CD4-positive, alpha-beta T cell (primary cell): ENCODE results near the gene EDNRA. TPM values are rescaled to one million over a fixed set of nuclear protein-coding genes. Genes with fewer than 3 reads are reported as not detected.

Experiments
- ATAC-seq: fragments of 200-7000 bp; cut with Tn5 transposase; one replicate; pipeline ENCODE4 v1.10.0; 2022; ENCODE audit warnings: mild to moderate bottlenecking; ENCODE audit not compliant: poor library complexity
- CTCF ChIA-PET: fragments of 350-600 bp; sonication (Branson Sonifier 250); formaldehyde crosslinking; loops from one replicate; lab custom pipeline; 2021; ENCODE audit warnings: antibody characterized with exemption, inconsistent platforms; lab: Charles Lee
- POLR2A ChIA-PET: fragments of 350-600 bp; sonication (Branson Sonifier 250); formaldehyde crosslinking; loops from one replicate; lab custom pipeline; 2021; ENCODE audit warnings: antibody characterized with exemption, inconsistent platforms; lab: Charles Lee
- DNase-seq, 14 experiments: peaks; one replicate each; pipeline ENCODE4 v3.0.0-alpha.2; 2013 to 2020; ENCODE audit warnings: mixed read lengths in 2 of 14
- H3K27ac ChIP-seq, 2 donors: one replicate each; pipeline versions ENCODE4 v1.5.1 to v1.7.0; 2013; ENCODE audit warnings: low read length in 2 of 2, low read depth in 1 of 2, mild to moderate bottlenecking in 1 of 2
- H3K27me3 ChIP-seq, 2 experiments: 1 replicate in 1 of 2; 2 replicates in 1 of 2; pipeline versions ENCODE4 v1.6.1 to v1.7.0; 2013; ENCODE audit warnings: low read length in 2 of 2, control low read depth in 1 of 2, mild to moderate bottlenecking in 1 of 2, moderate library complexity in 1 of 2; ENCODE audit not compliant: insufficient read depth in 2 of 2, control insufficient read depth in 1 of 2
- H3K36me3 ChIP-seq: one replicate; pipeline ENCODE4 v1.6.1; 2013; ENCODE audit warnings: low read length, control low read depth; ENCODE audit not compliant: insufficient read depth
- H3K4me1 ChIP-seq: one replicate; pipeline ENCODE4 v1.6.1; 2013; ENCODE audit warnings: low read length, control low read depth; ENCODE audit not compliant: insufficient read depth
- H3K4me3 ChIP-seq: one replicate; pipeline ENCODE4 v1.5.1; 2013; ENCODE audit warnings: mild to moderate bottlenecking, low read length, moderate library complexity
- H3K9me3 ChIP-seq, 2 experiments: 1 replicate in 1 of 2; 2 replicates in 1 of 2; pipeline versions ENCODE4 v1.6.1 to v1.7.0; 2013; ENCODE audit warnings: low read length in 2 of 2, mild to moderate bottlenecking in 2 of 2, control low read depth in 1 of 2, moderate library complexity in 1 of 2; ENCODE audit not compliant: control insufficient read depth in 1 of 2, insufficient read depth in 1 of 2
- H3K27ac Mint-ChIP-seq: one replicate; pipeline ENCODE4 v1.8.0; 2020; ENCODE audit warnings: mixed read lengths
- H3K27me3 Mint-ChIP-seq: one replicate; pipeline ENCODE4 v1.8.0; 2021; ENCODE audit warnings: mixed read lengths
- H3K36me3 Mint-ChIP-seq: one replicate; pipeline ENCODE4 v1.8.0; 2021; ENCODE audit warnings: low read depth, mixed read lengths
- H3K4me1 Mint-ChIP-seq: one replicate; pipeline ENCODE4 v1.8.0; 2021; ENCODE audit warnings: low read depth, mixed read lengths
- H3K4me3 Mint-ChIP-seq: one replicate; pipeline ENCODE4 v1.8.0; 2020; ENCODE audit warnings: mild to moderate bottlenecking, mixed read lengths
- H3K9me3 Mint-ChIP-seq: one replicate; pipeline ENCODE4 v1.8.0; 2020; ENCODE audit warnings: mixed read lengths
- intact Hi-C, 2 experiments: fragments of 100-400 bp; cut with DNase I in 1 of 2; cut with micrococcal nuclease in 1 of 2; formaldehyde crosslinking; loops; one replicate each; pipeline versions ENCODE4 v1.15.1 to v1.9.0; 2023 to 2025; cut with DNase I, micrococcal nuclease
- total RNA-seq, 174 experiments: library from RNA in 2 of 174; stranded (reverse) in 2 of 174; gene quantifications; one replicate each; pipeline ENCODE4 v1.2.3 and lab custom pipeline; 2021 to 2026
- TF ChIP-seq, protein P1 (sequence below): fragments of 200-600 bp; IDR thresholded peaks from one replicate; pipeline ENCODE4 v1.8.0; 2022; ENCODE audit warnings: antibody characterized with exemption, mild to moderate bottlenecking

Gene EDNRA
- total RNA-seq, 2 experiments from 2014 or later: not detected

DNA sequence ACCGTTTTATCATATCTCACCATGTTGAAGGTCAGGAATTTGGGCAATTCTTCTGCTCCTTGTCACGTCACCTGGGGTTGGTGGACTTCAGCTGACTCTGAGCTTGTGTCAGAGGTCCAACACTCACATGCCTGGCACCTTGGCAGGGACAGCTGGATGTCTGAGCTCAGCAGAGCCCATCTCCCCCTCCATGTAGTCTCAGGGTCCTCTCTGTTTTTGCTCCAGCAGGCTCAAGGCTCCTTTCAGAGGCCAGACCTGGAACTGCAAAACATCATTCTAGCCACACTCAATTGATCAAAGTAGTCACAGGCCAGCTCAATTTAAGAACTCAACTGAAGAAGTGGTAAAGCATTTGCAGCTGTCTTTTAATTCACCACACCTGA, 45.4 kb downstream of the EDNRA start:
- Mint-ChIP-seq H3K4me3 (no peak overlapping the region), H3K4me1 (no peaks in the 10 kb centered on the region), H3K27ac (no peak overlapping the region), H3K27me3 (peaks cover 16% of the 10 kb centered on the region), H3K9me3 (no peaks in the 10 kb centered on the region), H3K36me3 (no peaks in the 10 kb centered on the region)
- intact Hi-C loops: no loop called here
- H3K27ac ChIP-seq: no peak overlapping the region
- no peak for ATAC-seq
- H3K4me1 ChIP-seq: no peaks in the 10 kb centered on the region
- H3K9me3 ChIP-seq: no peaks in the 10 kb centered on the region
- TF ChIP-seq, protein P1, sequence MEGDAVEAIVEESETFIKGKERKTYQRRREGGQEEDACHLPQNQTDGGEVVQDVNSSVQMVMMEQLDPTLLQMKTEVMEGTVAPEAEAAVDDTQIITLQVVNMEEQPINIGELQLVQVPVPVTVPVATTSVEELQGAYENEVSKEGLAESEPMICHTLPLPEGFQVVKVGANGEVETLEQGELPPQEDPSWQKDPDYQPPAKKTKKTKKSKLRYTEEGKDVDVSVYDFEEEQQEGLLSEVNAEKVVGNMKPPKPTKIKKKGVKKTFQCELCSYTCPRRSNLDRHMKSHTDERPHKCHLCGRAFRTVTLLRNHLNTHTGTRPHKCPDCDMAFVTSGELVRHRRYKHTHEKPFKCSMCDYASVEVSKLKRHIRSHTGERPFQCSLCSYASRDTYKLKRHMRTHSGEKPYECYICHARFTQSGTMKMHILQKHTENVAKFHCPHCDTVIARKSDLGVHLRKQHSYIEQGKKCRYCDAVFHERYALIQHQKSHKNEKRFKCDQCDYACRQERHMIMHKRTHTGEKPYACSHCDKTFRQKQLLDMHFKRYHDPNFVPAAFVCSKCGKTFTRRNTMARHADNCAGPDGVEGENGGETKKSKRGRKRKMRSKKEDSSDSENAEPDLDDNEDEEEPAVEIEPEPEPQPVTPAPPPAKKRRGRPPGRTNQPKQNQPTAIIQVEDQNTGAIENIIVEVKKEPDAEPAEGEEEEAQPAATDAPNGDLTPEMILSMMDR: no peak
- DNase-seq: no peak
- ChIA-PET CTCF (no interaction called here), POLR2A (interaction anchor here (0.6 kb wide), 1 partner anchor 48 kb away, joined by 3 read pairs; no protein-coding TSS in a partner anchor)
- peaks cover 0 to 5% of the 10 kb centered on the region in 2 experiments for H3K27me3 ChIP-seq
- H3K4me3 ChIP-seq: no peak overlapping the region
- H3K36me3 ChIP-seq: no peaks in the 10 kb centered on the region

DNA sequence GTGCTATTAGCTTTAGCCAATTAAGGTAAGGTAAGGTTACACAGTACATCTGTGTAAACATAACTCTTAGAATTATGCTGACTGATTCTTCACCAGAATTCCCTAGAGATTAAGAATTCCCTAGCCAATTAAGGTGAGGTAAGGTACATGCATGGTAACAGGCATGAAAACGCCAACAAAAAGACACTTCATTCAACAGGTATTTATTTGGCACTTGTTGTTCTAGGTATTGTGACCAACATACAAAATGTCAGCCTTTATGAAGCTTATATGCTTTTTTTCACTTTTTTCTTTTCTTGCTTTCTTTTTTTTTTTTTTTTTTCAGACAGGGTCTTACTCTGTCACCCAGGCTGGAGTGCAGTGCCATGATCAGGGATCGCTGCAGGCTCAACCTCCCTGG, 47.2 kb downstream of the EDNRA start:
- DNase-seq: no peak
- CTCF ChIA-PET: interaction anchor here (0.7 kb wide), 1 partner anchor 9 kb away, joined by 3 read pairs; no protein-coding TSS in a partner anchor
- Mint-ChIP-seq H3K36me3 (no peaks in the 10 kb centered on the region), H3K4me3 (no peak overlapping the region), H3K27ac (no peak overlapping the region), H3K27me3 (peaks cover 21% of the 10 kb centered on the region), H3K9me3 (no peaks in the 10 kb centered on the region), H3K4me1 (no peaks in the 10 kb centered on the region)
- H3K27ac ChIP-seq: no peak overlapping the region
- intact Hi-C loops: no loop called here
- no peak overlapping the region for H3K4me3 ChIP-seq
- H3K4me1 ChIP-seq: no peaks in the 10 kb centered on the region
- TF ChIP-seq, protein P1: no peak
- H3K9me3 ChIP-seq: no peaks in the 10 kb centered on the region
- no peak for ATAC-seq
- no peaks in the 10 kb centered on the region for H3K36me3 ChIP-seq
- POLR2A ChIA-PET: no interaction called here
- H3K27me3 ChIP-seq: peaks cover 0 to 5% of the 10 kb centered on the region in 2 experiments

DNA sequence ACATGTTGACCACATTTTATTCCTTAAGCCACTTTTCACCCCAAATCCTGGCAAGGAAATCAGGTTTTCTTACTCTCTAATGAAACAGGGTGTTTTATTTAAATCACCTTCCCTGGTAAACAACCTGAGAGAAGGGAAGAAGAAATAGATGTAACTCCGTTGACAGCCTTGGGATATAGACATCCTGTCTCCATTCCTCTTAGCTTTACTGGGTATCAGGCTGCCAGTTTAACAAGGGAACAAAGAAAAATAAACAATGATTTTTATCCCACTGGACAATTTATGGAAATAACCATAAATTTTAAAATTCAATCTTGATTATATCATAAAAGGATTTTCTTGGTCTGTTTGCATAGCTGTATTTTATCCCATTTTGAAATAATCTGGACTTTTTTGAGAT, 49.2 kb downstream of the EDNRA start:
- ATAC-seq: no peak
- H3K36me3 Mint-ChIP-seq: no peaks in the 10 kb centered on the region
- H3K4me1 ChIP-seq: no peaks in the 10 kb centered on the region
- H3K9me3 ChIP-seq: no peaks in the 10 kb centered on the region
- no peak overlapping the region for H3K27ac Mint-ChIP-seq
- DNase-seq: no peak
- H3K4me1 Mint-ChIP-seq: no peaks in the 10 kb centered on the region
- H3K9me3 Mint-ChIP-seq: no peaks in the 10 kb centered on the region
- peaks cover 25% of the 10 kb centered on the region for H3K27me3 Mint-ChIP-seq
- CTCF ChIA-PET: no interaction called here
- H3K36me3 ChIP-seq: no peaks in the 10 kb centered on the region
- H3K27ac ChIP-seq: no peak overlapping the region
- H3K4me3 ChIP-seq: no peak overlapping the region
- intact Hi-C loops: no loop called here
- peaks cover 0 to 5% of the 10 kb centered on the region in 2 experiments for H3K27me3 ChIP-seq
- POLR2A ChIA-PET: no interaction called here
- H3K4me3 Mint-ChIP-seq: no peak overlapping the region
- TF ChIP-seq, protein P1: no peak
